Esophagus muscularis mucosa (tissue), 4 donors: ENCODE measurements around the gene SLC37A3. TPM values are rescaled to one million over a fixed set of nuclear protein-coding genes. Genes with fewer than 3 reads are reported as not detected.

Experiments
- DNase-seq: peaks from one replicate; pipeline ENCODE4 v3.0.0-alpha.2; 2017; ENCODE audit errors: extremely low spot score
- H3K27ac ChIP-seq, 4 donors: fragments of 200-600 bp; sonication (generic); replicated peaks in 1 of 4; 1 replicate in 3 of 4; 2 replicates in 1 of 4; pipeline ENCODE4 v1.5.1; 2016 to 2019; ENCODE audit warnings: mild to moderate bottlenecking in 1 of 4
- H3K27me3 ChIP-seq, 4 donors: fragments of 200-600 bp; sonication (generic); one replicate each; pipeline versions ENCODE4 v1.5.1 to v1.6.0; 2016 to 2019
- H3K36me3 ChIP-seq, 4 donors: fragments of 200-600 bp; sonication (generic); one replicate each; pipeline ENCODE4 v1.5.1; 2016 to 2019
- H3K4me1 ChIP-seq, 4 donors: fragments of 200-600 bp; sonication (generic); one replicate each; pipeline ENCODE4 v1.5.1; 2016 to 2019
- H3K4me3 ChIP-seq, 4 donors: fragments of 200-600 bp; sonication (generic); 1 replicate in 2 of 4; 2 replicates in 2 of 4; pipeline ENCODE4 v1.5.1; 2016 to 2019; ENCODE audit warnings: mild to moderate bottlenecking in 4 of 4, moderate library complexity in 1 of 4
- H3K9me3 ChIP-seq, 4 donors: fragments of 200-600 bp; sonication (generic); 1 replicate in 3 of 4; 2 replicates in 1 of 4; pipeline ENCODE4 v1.5.1; 2016 to 2019
- CTCF ChIP-seq, 3 experiments: fragments of 200-600 bp in 2 of 3; fragments of 450-650 bp in 1 of 3; sonication (generic) in 2 of 3; IDR thresholded peaks; one replicate each; pipeline ENCODE4 v1.5.1; 2017 to 2019; ENCODE audit warnings: antibody characterized with exemption in 3 of 3, mild to moderate bottlenecking in 2 of 3, moderate library complexity in 1 of 3
- EP300 ChIP-seq: sonication (generic); formaldehyde crosslinking; IDR thresholded peaks from one replicate; pipeline ENCODE4 v1.6.1; 2017; ENCODE audit warnings: antibody characterized with exemption
- POLR2A ChIP-seq: fragments of 450-650 bp; IDR thresholded peaks from one replicate; pipeline ENCODE4 v1.6.1; 2017; ENCODE audit warnings: antibody characterized with exemption, moderate library complexity, mild to moderate bottlenecking, low read depth
- POLR2AphosphoS5 ChIP-seq, 2 donors: sonication (generic); formaldehyde crosslinking; IDR thresholded peaks; one replicate each; pipeline ENCODE4 v1.6.1; 2017; ENCODE audit warnings: antibody characterized with exemption in 2 of 2
- WGBS: methylation state at CpG from one replicate; pipeline ENCODE4 v1.1.5; 2018; 5-methylcytosine and 5-hydroxymethylcytosine counted together
- intact Hi-C: fragments of 100-400 bp; cut with DNase I; formaldehyde crosslinking; loops from one replicate; pipeline ENCODE4 v1.15.1; 2023
- total RNA-seq, 4 donors: library from RNA; depleted of rRNA; stranded (reverse); fragments of >200 nt; gene quantifications; one replicate each; pipeline versions ENCODE4 v1.1.0 to v1.2.1, GENCODE V29; 2016

SLC37A3 gene
- total RNA-seq, 4 donors from 2014 or later, result 33.1 to 67.8 (median 49.0) TPM

GRCh38 chr7:140360697-140361229 lies 37.6 kb downstream of the SLC37A3 start:
- no peak overlapping the region for H3K4me3 ChIP-seq
- DNase-seq, result no peak
- H3K27ac ChIP-seq, result no peak overlapping the region
- intact Hi-C loops, result no loop called here
- peaks cover 0 to 50% (median 25%) of the 10 kb centered on the region in 4 donors for H3K36me3 ChIP-seq
- WGBS, result 91% methylated on average over 6 of the region's 6 CpGs
- no peak for TF ChIP-seq POLR2A
- no peak for TF ChIP-seq EP300
- no peak for TF ChIP-seq POLR2AphosphoS5 (IDR thresholded peaks at IDR 0.05)
- no peak for TF ChIP-seq CTCF (IDR thresholded peaks at IDR 0.05)
- no peaks in the 10 kb centered on the region for H3K4me1 ChIP-seq
- H3K9me3 ChIP-seq, result no peaks in the 10 kb centered on the region
- no peaks in the 10 kb centered on the region for H3K27me3 ChIP-seq

- no peak overlapping the region for H3K27ac ChIP-seq
- H3K36me3 ChIP-seq, result peaks cover 3 to 66% (median 35%) of the 10 kb centered on the region in 4 donors
- no peak for TF ChIP-seq POLR2A
- TF ChIP-seq POLR2AphosphoS5 (IDR thresholded peaks at IDR 0.05), result no peak
- no peak for TF ChIP-seq EP300
- no peak for TF ChIP-seq CTCF (IDR thresholded peaks at IDR 0.05)
- H3K4me3 ChIP-seq, result no peak overlapping the region
- no peaks in the 10 kb centered on the region for H3K4me1 ChIP-seq
- WGBS, result 69% methylated on average over 10 of the region's 10 CpGs
- no peaks in the 10 kb centered on the region for H3K9me3 ChIP-seq
- H3K27me3 ChIP-seq, result no peaks in the 10 kb centered on the region
- DNase-seq, result no peak
- intact Hi-C loops, result no loop called here
Observed at GRCh38 chr7:140358412-140359051, 39.8 kb downstream of the SLC37A3 start.

GRCh38 chr7:140358024-140358411 lies 40.3 kb downstream of the SLC37A3 start:
- Histone ChIP-seq H3K9me3 (no peaks in the 10 kb centered on the region), H3K4me3 (no peak overlapping the region), H3K27me3 (no peaks in the 10 kb centered on the region), H3K36me3 (peaks cover 7 to 71% (median 40%) of the 10 kb centered on the region in 4 donors), H3K27ac (no peak overlapping the region), H3K4me1 (no peaks in the 10 kb centered on the region)
- 87% methylated on average over 3 of the region's 3 CpGs for WGBS
- DNase-seq, result no peak
- intact Hi-C loops, result no loop called here
- TF ChIP-seq POLR2AphosphoS5 (IDR thresholded peaks at IDR 0.05), result no peak
- no peak for TF ChIP-seq CTCF (IDR thresholded peaks at IDR 0.05)
- no peak for TF ChIP-seq EP300
- TF ChIP-seq POLR2A, result no peak

GRCh38 chr7:140350056-140350455 lies 48.3 kb downstream of the SLC37A3 start:
- TF ChIP-seq POLR2AphosphoS5 (IDR thresholded peaks at IDR 0.05), result no peak
- TF ChIP-seq POLR2A, result no peak
- no peak for TF ChIP-seq EP300
- TF ChIP-seq CTCF (IDR thresholded peaks at IDR 0.05), result no peak
- no peak for DNase-seq
- H3K4me1 ChIP-seq, result peaks cover 5 to 15% (median 6%) of the 10 kb centered on the region in 4 donors
- peaks cover 35 to 94% (median 66%) of the 10 kb centered on the region in 4 donors for H3K36me3 ChIP-seq
- H3K4me3 ChIP-seq, result no peak overlapping the region
- peak overlapping the region in 1 of 4 donors; percentile 8 for H3K27ac ChIP-seq
- intact Hi-C loops, result no loop called here
- no peaks in the 10 kb centered on the region for H3K27me3 ChIP-seq
- 90% methylated on average over 5 of the region's 5 CpGs for WGBS
- no peaks in the 10 kb centered on the region for H3K9me3 ChIP-seq
